Measurements from ENCODE around the gene OCA2. TPM values are rescaled to one million over a fixed set of nuclear protein-coding genes. Genes with fewer than 3 reads are reported as not detected.

Gene OCA2
- total RNA-seq, 2 experiments from 2014 or later = not detected

DNA sequence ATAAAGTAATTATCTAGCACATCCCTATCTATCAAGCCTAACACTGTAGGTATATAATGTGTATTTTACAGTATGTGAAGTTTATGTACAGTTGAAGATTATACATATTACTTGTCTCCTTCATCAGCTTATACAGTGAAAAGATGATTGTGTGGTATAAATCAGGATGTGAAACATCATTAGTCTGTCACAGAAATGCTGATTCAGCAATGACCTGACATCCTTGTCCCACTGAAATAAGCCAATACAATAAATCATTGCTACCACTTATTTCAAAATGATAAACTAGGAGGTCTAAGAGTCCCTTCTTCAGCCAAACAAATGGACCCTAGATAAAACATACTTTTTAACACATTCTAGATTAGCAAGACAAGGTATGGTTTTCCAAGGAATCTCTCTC lies 225.3 kb downstream of the OCA2 start:
- no peaks in the 10 kb centered on the region for H3K79me2 ChIP-seq (ENCODE audit: insufficient read depth, low read depth, low read length)
- H3K4me3 ChIP-seq (ENCODE audit: low read depth, low read length, poor library complexity, severe bottlenecking) = no peak overlapping the region
- H4K20me1 ChIP-seq (ENCODE audit: insufficient read depth, low read length) = no peaks in the 10 kb centered on the region
- H3K9me2 ChIP-seq (ENCODE audit: insufficient read depth, low read length) = no peaks in the 10 kb centered on the region
- no peak for DNase-seq (ENCODE audit: low spot score)
- H3K4me2 ChIP-seq (ENCODE audit: low read length) = no peak overlapping the region
- intact Hi-C loops (cut with micrococcal nuclease; ENCODE audit: unreplicated experiment) = no loop called here
- TF ChIP-seq, protein P1, sequence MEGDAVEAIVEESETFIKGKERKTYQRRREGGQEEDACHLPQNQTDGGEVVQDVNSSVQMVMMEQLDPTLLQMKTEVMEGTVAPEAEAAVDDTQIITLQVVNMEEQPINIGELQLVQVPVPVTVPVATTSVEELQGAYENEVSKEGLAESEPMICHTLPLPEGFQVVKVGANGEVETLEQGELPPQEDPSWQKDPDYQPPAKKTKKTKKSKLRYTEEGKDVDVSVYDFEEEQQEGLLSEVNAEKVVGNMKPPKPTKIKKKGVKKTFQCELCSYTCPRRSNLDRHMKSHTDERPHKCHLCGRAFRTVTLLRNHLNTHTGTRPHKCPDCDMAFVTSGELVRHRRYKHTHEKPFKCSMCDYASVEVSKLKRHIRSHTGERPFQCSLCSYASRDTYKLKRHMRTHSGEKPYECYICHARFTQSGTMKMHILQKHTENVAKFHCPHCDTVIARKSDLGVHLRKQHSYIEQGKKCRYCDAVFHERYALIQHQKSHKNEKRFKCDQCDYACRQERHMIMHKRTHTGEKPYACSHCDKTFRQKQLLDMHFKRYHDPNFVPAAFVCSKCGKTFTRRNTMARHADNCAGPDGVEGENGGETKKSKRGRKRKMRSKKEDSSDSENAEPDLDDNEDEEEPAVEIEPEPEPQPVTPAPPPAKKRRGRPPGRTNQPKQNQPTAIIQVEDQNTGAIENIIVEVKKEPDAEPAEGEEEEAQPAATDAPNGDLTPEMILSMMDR (conservative IDR thresholded peaks at IDR 0.05; ENCODE audit: low read length) = no peak
- no peak overlapping the region for H2AFZ ChIP-seq (ENCODE audit: low read length)
- H3K27ac ChIP-seq (ENCODE audit: low read depth, low read length, poor library complexity, severe bottlenecking) = no peak overlapping the region
- H3K4me1 ChIP-seq (ENCODE audit: insufficient read depth, low read length, poor library complexity, severe bottlenecking) = no peaks in the 10 kb centered on the region
- no peaks in the 10 kb centered on the region for H3K36me3 ChIP-seq (ENCODE audit: insufficient read depth, low read length)
- H3K9me3 ChIP-seq (ENCODE audit: low read length) = no peaks in the 10 kb centered on the region
- ChIA-PET CTCF (ENCODE audit: unreplicated experiment) (no interaction called here), POLR2A (no interaction called here)
- no TSS peak for BruUV-seq (replicated peaks)

DNA sequence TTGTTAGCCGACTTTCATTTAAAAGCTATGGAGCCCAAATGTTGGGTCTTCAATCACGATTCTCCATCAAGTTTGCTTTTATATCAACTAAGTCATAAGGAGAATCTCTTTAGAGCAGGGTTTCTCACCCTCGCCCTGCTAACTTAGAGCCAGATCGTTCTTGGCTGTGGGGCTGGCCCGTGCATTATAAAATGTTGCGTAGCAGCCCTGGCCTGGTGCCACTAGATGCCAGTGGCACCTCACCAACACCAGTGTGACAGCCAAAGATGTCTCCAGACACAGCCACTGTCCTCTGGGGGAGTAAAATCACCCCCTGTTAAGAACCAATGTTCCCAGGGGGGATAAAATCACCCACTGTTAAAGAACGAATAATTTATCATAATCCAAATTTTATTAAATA lies 226.1 kb downstream of the OCA2 start:
- no peak for TF ChIP-seq EZH2phosphoT487 (IDR thresholded peaks at IDR 0.05; ENCODE audit: borderline replicate concordance, low read depth, low read length)
- TF ChIP-seq, protein P1 (conservative IDR thresholded peaks at IDR 0.05; ENCODE audit: low read length) = no peak
- intact Hi-C loops (cut with micrococcal nuclease; ENCODE audit: unreplicated experiment) = no loop called here
- no TSS peak for BruUV-seq (replicated peaks)
- Histone ChIP-seq H4K20me1 (ENCODE audit: insufficient read depth, low read length) (no peaks in the 10 kb centered on the region), H3K9me2 (ENCODE audit: insufficient read depth, low read length) (no peaks in the 10 kb centered on the region), H3K9me3 (ENCODE audit: low read length) (no peaks in the 10 kb centered on the region), H3K79me2 (ENCODE audit: insufficient read depth, low read depth, low read length) (no peaks in the 10 kb centered on the region), H3K4me2 (ENCODE audit: low read length) (no peak overlapping the region), H3K4me3 (ENCODE audit: low read depth, low read length, poor library complexity, severe bottlenecking) (no peak overlapping the region), H3K36me3 (ENCODE audit: insufficient read depth, low read length) (no peaks in the 10 kb centered on the region), H3K27ac (ENCODE audit: low read depth, low read length, poor library complexity, severe bottlenecking) (no peak overlapping the region), H2AFZ (ENCODE audit: low read length) (no peak overlapping the region), H3K4me1 (ENCODE audit: insufficient read depth, low read length, poor library complexity, severe bottlenecking) (no peaks in the 10 kb centered on the region)
- CTCF ChIA-PET (ENCODE audit: unreplicated experiment) = no interaction called here
- DNase-seq (ENCODE audit: low spot score) = no peak
- POLR2A ChIA-PET = no interaction called here

DNA sequence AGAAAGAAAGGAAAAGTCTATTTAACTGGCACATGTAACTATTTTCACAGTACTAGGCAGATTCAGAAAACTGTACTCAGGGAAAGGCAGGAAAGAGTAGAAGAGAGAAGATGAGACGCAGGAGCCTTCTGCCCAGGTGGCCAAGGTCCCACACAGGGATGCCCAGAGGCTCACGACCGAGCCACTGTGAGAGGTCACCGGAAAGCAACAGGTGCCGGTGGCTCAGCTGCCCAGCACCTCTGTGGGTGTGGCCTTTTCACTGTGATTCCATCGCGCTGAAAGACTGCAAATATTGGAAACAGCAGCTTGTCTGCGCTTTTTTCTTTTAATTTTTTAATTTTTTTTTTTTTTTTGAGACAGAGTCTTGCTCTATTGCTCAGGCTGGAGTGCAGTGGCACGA lies 226.8 kb downstream of the OCA2 start:
- no peaks in the 10 kb centered on the region for H3K79me2 ChIP-seq (ENCODE audit: insufficient read depth, low read depth, low read length)
- no peak overlapping the region for H3K4me3 ChIP-seq (ENCODE audit: low read depth, low read length, poor library complexity, severe bottlenecking)
- no peak for TF ChIP-seq EZH2phosphoT487 (IDR thresholded peaks at IDR 0.05; ENCODE audit: borderline replicate concordance, low read depth, low read length)
- TF ChIP-seq, protein P1 (conservative IDR thresholded peaks at IDR 0.05; ENCODE audit: low read length) = no peak
- DNase-seq (ENCODE audit: low spot score) = no peak
- H3K9me2 ChIP-seq (ENCODE audit: insufficient read depth, low read length) = no peaks in the 10 kb centered on the region
- H3K4me2 ChIP-seq (ENCODE audit: low read length) = no peak overlapping the region
- H3K27ac ChIP-seq (ENCODE audit: low read depth, low read length, poor library complexity, severe bottlenecking) = no peak overlapping the region
- POLR2A ChIA-PET = no interaction called here
- no peaks in the 10 kb centered on the region for H3K4me1 ChIP-seq (ENCODE audit: insufficient read depth, low read length, poor library complexity, severe bottlenecking)
- H2AFZ ChIP-seq (ENCODE audit: low read length) = no peak overlapping the region
- BruUV-seq (replicated peaks) = no TSS peak
- no peaks in the 10 kb centered on the region for H3K9me3 ChIP-seq (ENCODE audit: low read length)
- CTCF ChIA-PET (ENCODE audit: unreplicated experiment) = no interaction called here
- intact Hi-C loops (cut with micrococcal nuclease; ENCODE audit: unreplicated experiment) = no loop called here
- H4K20me1 ChIP-seq (ENCODE audit: insufficient read depth, low read length) = no peaks in the 10 kb centered on the region
- H3K36me3 ChIP-seq (ENCODE audit: insufficient read depth, low read length) = no peaks in the 10 kb centered on the region
